Left lung (tissue), 10 donors: ENCODE measurements around the gene AK5. TPM values are rescaled to one million over a fixed set of nuclear protein-coding genes. Genes with fewer than 3 reads are reported as not detected.

Experiments used
- ATAC-seq: fragments of 200-7000 bp; cut with Tn5 transposase; one replicate; pipeline ENCODE4 v1.9.1; 2020; ENCODE audit warnings: moderate library complexity
- DNase-seq, 4 donors: peaks; one replicate each; pipeline ENCODE4 v3.0.0-alpha.2; 2013 to 2020
- H3K27ac ChIP-seq, 2 donors: fragments of 200-600 bp; sonication (generic) in 1 of 2; one replicate each; pipeline versions ENCODE4 v1.5.0 to v1.8.0; 2020 to 2021
- H3K27me3 ChIP-seq, 2 donors: fragments of 200-600 bp; sonication (generic) in 1 of 2; one replicate each; pipeline versions ENCODE4 v1.5.0 to v1.8.0; 2020 to 2021
- H3K36me3 ChIP-seq, 2 donors: fragments of 200-600 bp; sonication (generic) in 1 of 2; one replicate each; pipeline versions ENCODE4 v1.5.0 to v1.8.0; 2020 to 2021
- H3K4me1 ChIP-seq, 2 donors: fragments of 200-600 bp; one replicate each; pipeline ENCODE4 v1.8.0; 2021
- H3K4me3 ChIP-seq, 2 donors: fragments of 200-600 bp; sonication (generic) in 1 of 2; one replicate each; pipeline versions ENCODE4 v1.5.0 to v1.8.0; 2020 to 2021; ENCODE audit warnings: mild to moderate bottlenecking in 1 of 2
- H3K9me3 ChIP-seq, 2 donors: fragments of 200-600 bp; sonication (generic) in 1 of 2; one replicate each; pipeline versions ENCODE4 v1.5.0 to v1.8.0; 2020 to 2021
- CTCF ChIP-seq, 2 donors: fragments of 200-600 bp; sonication (generic) in 1 of 2; IDR thresholded peaks; one replicate each; pipeline versions ENCODE4 v1.5.0 to v1.8.0; 2021; ENCODE audit warnings: antibody characterized with exemption in 2 of 2
- intact Hi-C, 2 donors: fragments of 100-400 bp; cut with DNase I; formaldehyde crosslinking; loops; one replicate each; pipeline versions ENCODE4 v1.11.2 to v1.14.2; 2022
- polyA plus RNA-seq, 6 donors: library from polyadenylated mRNA; unstranded; fragments of 120-200 nt; gene quantifications; one replicate each; pipeline ENCODE4 v1.2.1, GENCODE V29; 2013; ENCODE audit not compliant: insufficient read length in 6 of 6
- total RNA-seq, 2 donors: library from RNA; stranded (reverse); fragmentation: NEBNext Ultra II Directional; extraction: Animal tissue kit (Norgen Biotek cat#: 25700); gene quantifications; one replicate each; pipeline ENCODE4 v1.2.1, GENCODE V29; 2021
- donor health status: DM: no; HTN: yes; CAD: no.
- donor health status: DM: no; HTN: no; CAD: no.

The AK5 gene
- total and polyA plus RNA-seq, 8 donors, result 0.29 to 1.4 (median 0.80) TPM

- TF ChIP-seq CTCF (IDR thresholded peaks at IDR 0.05), result no peak
- intact Hi-C loops, result no loop called here
- H3K36me3 ChIP-seq, result no peaks in the 10 kb centered on the region
- ATAC-seq (no peak), DNase-seq (no peak)
- no peak overlapping the region for H3K4me3 ChIP-seq
- H3K27me3 ChIP-seq, result no peaks in the 10 kb centered on the region
- no peaks in the 10 kb centered on the region for H3K4me1 ChIP-seq
- no peaks in the 10 kb centered on the region for H3K9me3 ChIP-seq
- H3K27ac ChIP-seq, result no peak overlapping the region
Observed at GRCh38 chr1:77378723-77379535, 97.1 kb downstream of the AK5 start.

GRCh38 chr1:77382366-77382765, 100.5 kb downstream of the AK5 start:
- ATAC-seq, result no peak
- TF ChIP-seq CTCF (IDR thresholded peaks at IDR 0.05), result no peak
- Histone ChIP-seq H3K36me3 (no peaks in the 10 kb centered on the region), H3K27ac (no peak overlapping the region), H3K4me3 (no peak overlapping the region), H3K27me3 (no peaks in the 10 kb centered on the region), H3K9me3 (no peaks in the 10 kb centered on the region), H3K4me1 (no peaks in the 10 kb centered on the region)
- DNase-seq, result no peak
- intact Hi-C loops, result no loop called here

- H3K27me3 ChIP-seq, result no peaks in the 10 kb centered on the region
- no peak for TF ChIP-seq CTCF (IDR thresholded peaks at IDR 0.05)
- DNase-seq, result no peak
- intact Hi-C loops, result no loop called here
- H3K27ac ChIP-seq, result no peak overlapping the region
- H3K4me3 ChIP-seq, result no peak overlapping the region
- no peaks in the 10 kb centered on the region for H3K4me1 ChIP-seq
- H3K9me3 ChIP-seq, result no peaks in the 10 kb centered on the region
- no peak for ATAC-seq
- no peaks in the 10 kb centered on the region for H3K36me3 ChIP-seq
Observed at GRCh38 chr1:77383236-77383635, 101.4 kb downstream of the AK5 start.

- no peak for ATAC-seq
- H3K4me3 ChIP-seq, result no peak overlapping the region
- no peaks in the 10 kb centered on the region for H3K9me3 ChIP-seq
- no peaks in the 10 kb centered on the region for H3K4me1 ChIP-seq
- intact Hi-C loops, result no loop called here
- no peaks in the 10 kb centered on the region for H3K36me3 ChIP-seq
- TF ChIP-seq CTCF (IDR thresholded peaks at IDR 0.05), result no peak
- DNase-seq, result no peak
- no peaks in the 10 kb centered on the region for H3K27me3 ChIP-seq
- H3K27ac ChIP-seq, result no peak overlapping the region
Observed at GRCh38 chr1:77385551-77385950, 103.7 kb downstream of the AK5 start.

GRCh38 chr1:77386276-77386675, 104.5 kb downstream of the AK5 start:
- H3K4me3 ChIP-seq, result no peak overlapping the region
- no peak for TF ChIP-seq CTCF (IDR thresholded peaks at IDR 0.05)
- H3K27me3 ChIP-seq, result no peaks in the 10 kb centered on the region
- DNase-seq (no peak), ATAC-seq (no peak)
- H3K36me3 ChIP-seq, result no peaks in the 10 kb centered on the region
- no peaks in the 10 kb centered on the region for H3K9me3 ChIP-seq
- H3K4me1 ChIP-seq, result no peaks in the 10 kb centered on the region
- intact Hi-C loops, result no loop called here
- no peak overlapping the region for H3K27ac ChIP-seq
